ENCODE measurements around the gene INPP4B.
"Not testable (repeated sequence)": the region's sequence is repeated elsewhere in the genome, so short reads cannot be mapped to it uniquely, and the experiment has no call there.

INPP4B gene

GRCh38 chr4:142824368-142824767 is 21.7 kb downstream of the INPP4B start:
- no peak for DNase-seq

- DNase-seq = no peak
These were observed 22.3 kb downstream of the INPP4B start for GRCh38 chr4:142823796-142824195.

DNA sequence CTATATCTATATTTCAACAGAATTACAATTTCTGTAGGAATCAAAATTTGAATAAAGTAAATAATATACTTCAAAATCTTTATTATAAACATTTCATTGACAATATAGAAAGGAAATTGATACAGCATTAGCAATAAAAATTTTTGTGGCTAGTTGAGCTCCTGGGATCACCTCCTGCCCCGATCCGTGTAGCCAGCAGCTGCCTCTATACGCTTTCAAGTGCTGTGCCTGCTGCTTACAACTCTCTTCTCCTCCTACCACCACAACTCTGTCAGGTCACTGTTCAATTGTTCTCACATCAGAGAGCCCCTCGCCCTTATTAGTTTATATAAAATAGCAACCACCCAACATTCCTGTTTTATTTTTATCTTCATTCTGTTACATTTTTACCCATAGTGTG is 27.6 kb downstream of the INPP4B start:
- DNase-seq = no peak

GRCh38 chr4:142818031-142818430 is 28.1 kb downstream of the INPP4B start:
- no peak for DNase-seq

DNA sequence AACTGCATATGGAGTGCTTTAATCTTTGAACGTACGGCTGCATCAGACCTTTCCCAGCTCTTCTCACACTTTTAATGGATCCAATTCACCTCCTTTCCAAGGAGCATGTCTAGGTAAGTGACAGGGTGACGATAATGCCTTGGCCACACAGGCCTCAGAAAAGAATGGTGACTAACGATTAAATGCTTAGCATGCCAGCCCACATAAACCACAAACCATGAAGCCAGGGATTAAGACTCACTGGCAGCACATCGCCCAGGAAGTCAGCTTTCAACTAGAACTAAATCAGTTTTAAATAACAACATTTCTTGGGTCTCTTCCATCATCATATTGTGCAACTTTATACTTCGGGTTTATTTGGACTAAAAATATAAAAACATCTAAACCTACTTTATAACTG is 28.7 kb downstream of the INPP4B start:
- DNase-seq = no peak

GRCh38 chr4:142815834-142816233 is 30.3 kb downstream of the INPP4B start:
- no peak for DNase-seq

DNA sequence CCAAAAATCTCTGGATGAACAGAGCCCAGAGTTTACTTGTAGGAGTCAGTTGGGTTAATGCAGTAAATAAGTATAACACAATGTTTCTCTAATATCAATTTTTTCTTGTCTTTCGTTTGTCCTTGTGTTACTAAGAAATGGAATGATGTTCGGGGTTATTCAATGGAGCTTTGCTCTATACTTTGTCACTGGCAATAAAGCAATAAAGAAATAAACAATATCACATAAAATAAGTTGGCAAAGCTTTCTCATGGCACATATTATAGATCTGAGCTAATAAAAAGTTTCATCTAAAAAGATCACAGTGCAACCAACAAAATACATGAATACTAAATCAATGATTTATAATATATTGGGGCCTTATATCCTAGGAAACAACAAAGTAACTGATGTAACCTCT is 32.7 kb downstream of the INPP4B start:
- DNase-seq = no peak

DNA sequence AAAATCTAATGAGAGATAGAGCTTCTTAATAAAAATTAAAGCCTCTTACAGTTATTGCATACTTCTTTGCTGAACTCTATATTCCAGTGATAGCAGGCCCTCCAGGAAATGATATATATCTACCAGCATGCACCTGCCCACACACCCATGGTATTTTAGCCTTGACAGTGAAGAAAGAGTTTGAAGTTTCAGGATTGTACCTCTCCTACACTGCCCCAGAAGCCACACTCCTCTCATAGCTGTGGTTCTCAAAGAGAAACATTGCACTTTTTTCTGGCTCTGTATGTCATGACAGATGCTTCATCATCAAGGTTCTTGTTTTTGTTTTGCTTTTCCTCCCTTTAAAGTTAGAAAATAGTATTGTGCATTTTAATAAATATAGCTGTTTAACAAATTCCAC is 34.0 kb downstream of the INPP4B start:
- DNase-seq = no peak

- no peak for DNase-seq
These were observed 35.1 kb downstream of the INPP4B start for GRCh38 chr4:142811034-142811433.

DNA sequence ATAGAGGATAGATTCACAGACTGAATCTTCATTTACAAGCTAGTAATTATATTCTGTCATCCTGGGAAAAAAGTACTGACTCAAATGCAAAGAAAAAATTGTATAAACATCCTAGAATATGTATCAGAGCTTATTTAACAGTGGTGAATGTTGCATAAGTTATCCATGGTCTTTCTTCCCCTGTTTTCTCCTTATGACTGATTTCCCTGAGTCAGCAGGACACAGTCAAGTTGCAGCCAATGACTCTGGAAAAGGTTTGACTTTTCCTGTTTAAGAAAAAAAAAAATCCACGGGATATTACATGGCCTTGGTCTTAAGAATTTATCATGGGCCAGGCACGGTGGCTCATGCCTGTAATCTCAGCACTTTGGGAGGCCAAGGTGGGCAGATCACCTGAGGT is 36.5 kb downstream of the INPP4B start:
- no peak for DNase-seq

GRCh38 chr4:142803879-142804278 is 42.2 kb downstream of the INPP4B start:
- not testable (repeated sequence) for DNase-seq

GRCh38 chr4:142801966-142802365 is 44.1 kb downstream of the INPP4B start:
- no peak for DNase-seq

GRCh38 chr4:142781114-142781513 is 65.0 kb downstream of the INPP4B start:
- no peak for DNase-seq

GRCh38 chr4:142778900-142779299 is 67.2 kb downstream of the INPP4B start:
- no peak for DNase-seq

GRCh38 chr4:142778430-142778829 is 67.7 kb downstream of the INPP4B start:
- no peak for DNase-seq

GRCh38 chr4:142777045-142777743 is 68.9 kb downstream of the INPP4B start:
- no peak for DNase-seq

- no peak for DNase-seq
These were observed 70.1 kb downstream of the INPP4B start for GRCh38 chr4:142776026-142776425.

DNA sequence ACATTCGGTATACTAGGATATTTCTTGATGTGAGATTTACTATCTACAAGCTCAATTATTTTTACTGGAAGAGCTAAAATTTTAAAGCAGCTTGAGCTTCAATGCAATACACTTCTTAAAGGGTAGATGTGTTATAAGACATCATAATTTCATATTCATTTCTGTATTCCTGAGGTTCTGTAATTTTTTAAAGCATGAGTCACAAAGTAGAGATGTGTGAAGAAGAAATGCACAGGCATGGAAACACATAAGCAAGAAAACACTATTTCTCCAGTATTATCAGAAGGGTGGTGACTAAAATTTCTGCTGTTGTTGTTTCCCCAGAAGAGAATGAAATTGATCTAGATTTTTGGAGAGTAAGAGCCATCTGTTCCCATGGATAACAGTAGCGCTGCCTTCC is 72.6 kb downstream of the INPP4B start:
- DNase-seq = no peak

DNA sequence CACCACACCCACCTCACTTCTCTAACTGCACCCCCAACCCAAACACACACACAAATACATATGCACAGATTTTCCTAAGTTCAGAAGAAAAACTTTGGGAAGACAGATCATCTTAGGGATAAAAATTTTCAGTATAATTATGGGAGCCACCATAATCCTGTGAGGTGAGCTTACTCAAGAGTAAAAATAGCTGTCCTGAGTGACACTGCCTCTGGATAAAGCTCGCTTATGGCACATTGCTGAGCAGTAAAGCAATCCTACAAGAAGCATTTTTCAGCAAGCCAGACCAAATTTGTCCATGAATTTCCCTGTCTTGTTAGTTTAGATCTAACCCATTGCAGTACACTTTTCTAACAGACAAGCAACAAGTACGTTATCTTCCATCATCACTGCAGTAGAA is 83.8 kb downstream of the INPP4B start:
- no peak for DNase-seq

GRCh38 chr4:142752202-142752786 is 93.8 kb downstream of the INPP4B start:
- no peak for DNase-seq

GRCh38 chr4:142743121-142743825 is 102.8 kb downstream of the INPP4B start:
- no peak for DNase-seq

DNA sequence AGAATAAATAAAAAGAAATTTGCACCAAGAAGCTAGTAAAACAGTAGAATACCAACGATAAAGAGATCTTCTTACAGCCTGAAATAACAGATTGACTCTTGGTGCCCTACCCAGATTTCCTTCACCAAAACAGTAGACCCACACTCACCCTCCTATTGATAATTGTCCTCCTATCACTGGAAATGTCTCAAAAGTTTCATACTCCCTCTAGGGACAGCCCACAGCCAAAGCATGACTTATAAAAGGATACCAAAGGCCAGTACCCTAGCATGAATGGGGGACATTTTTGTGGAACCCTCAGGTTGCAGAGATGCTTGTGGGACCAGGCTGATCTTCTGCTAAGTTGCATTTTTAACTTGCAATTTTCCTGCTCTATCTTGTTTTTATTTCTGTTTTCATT is 104.1 kb downstream of the INPP4B start:
- DNase-seq = no peak

- DNase-seq = no peak
These were observed 117.9 kb downstream of the INPP4B start for GRCh38 chr4:142728233-142728632.

DNA sequence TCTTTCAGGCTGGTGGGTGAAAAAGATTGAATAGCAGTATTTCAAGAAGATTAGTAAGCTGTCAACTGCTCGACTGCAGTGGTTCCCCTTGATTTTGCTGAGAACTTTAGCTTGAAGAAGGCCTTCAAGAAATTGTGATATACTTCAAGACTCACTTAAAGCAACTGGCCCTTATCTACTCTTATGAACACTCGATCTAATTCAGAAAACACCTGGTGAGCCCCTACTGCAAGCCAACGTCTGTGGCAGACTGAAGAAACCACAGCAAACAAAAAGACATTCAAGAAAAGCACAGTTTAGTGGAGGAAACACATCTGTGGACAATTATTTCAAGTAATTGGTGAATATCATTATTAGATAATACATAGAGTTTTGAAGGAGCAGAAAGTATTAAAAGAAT is 119.0 kb downstream of the INPP4B start:
- DNase-seq = no peak
